SK-N-DZ (cell line): Measurements from ENCODE around the gene NBAS. TPM values are rescaled to one million over a fixed set of nuclear protein-coding genes. Genes with fewer than 3 reads are reported as not detected.

Source experiments
- DNase-seq: peaks from one replicate; pipeline ENCODE4 v3.0.0-alpha.2; 2015; ENCODE audit warnings: low spot score
- polyA plus RNA-seq, 2 experiments: library from polyadenylated mRNA; depleted of rRNA; stranded (reverse); fragments of >200 nt; gene quantifications; 2 replicates each; pipeline ENCODE4 v1.2.3, GENCODE V29; 2014

NBAS gene
- polyA plus RNA-seq (2014; cell fraction: cytosol; rRNA removed) = 171 and 202 TPM in 2 replicates
- polyA plus RNA-seq (2014; cell fraction: nucleus; rRNA removed) = 123 and 132 TPM in 2 replicates

DNA sequence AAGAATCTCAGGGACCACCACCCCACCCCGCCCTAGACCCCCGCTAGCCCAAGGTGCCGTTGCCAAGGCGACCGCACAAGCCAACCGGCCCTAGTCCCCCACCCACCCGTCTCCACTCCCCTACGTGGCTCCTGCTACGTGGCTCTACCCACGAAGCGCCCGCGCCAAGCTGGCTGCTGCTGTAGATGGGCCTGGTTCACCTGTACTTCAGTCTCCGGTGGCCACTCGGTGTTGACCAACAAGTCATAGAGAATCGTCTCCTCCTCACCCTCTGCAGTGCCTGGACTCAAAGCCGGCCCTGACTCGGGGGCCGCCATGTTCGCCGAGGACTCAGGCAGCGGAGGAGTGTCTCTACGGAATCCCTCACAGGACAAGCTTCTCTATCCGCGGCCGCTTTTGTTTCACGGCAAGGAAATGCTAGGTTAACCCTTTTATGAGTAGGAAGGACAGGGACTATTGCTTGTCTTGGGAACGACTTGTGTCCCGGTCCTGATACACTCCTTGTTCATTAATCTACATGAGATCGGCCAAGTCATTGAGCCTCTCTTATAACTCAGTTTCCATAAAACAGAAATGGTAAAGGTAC lies at the start of gene NBAS:
NBAS (minus strand) TSS at position 347 of the 586 bp plus-strand sequence; CDS start at position 317, 30 bp downstream.
- DNase-seq = no peak

DNA sequence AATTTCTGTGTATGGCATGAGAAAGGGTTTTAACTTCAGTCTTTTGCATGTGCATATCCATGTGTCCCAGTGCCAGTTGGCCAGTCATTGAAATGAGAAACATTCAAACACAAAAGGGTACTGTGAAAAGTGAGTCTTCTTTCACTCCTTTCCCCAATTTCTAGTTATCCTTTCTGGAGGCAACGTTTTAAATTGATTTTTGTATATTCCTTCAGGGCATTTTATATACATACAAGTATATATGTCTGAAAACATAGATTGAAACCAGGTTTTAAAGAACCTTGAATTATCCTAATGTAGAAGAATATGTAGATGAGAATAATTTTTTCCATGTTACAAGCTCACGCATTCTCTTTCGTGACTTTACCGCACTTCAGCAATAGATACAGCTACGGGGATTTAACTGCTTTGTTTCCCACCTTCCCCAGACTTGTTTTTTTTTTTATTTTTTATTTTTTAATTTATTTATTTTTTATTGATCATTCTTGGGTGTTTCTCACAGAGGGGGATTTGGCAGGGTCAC lies 49.4 kb upstream of the NBAS start:
- DNase-seq = peak; percentile 92

DNA sequence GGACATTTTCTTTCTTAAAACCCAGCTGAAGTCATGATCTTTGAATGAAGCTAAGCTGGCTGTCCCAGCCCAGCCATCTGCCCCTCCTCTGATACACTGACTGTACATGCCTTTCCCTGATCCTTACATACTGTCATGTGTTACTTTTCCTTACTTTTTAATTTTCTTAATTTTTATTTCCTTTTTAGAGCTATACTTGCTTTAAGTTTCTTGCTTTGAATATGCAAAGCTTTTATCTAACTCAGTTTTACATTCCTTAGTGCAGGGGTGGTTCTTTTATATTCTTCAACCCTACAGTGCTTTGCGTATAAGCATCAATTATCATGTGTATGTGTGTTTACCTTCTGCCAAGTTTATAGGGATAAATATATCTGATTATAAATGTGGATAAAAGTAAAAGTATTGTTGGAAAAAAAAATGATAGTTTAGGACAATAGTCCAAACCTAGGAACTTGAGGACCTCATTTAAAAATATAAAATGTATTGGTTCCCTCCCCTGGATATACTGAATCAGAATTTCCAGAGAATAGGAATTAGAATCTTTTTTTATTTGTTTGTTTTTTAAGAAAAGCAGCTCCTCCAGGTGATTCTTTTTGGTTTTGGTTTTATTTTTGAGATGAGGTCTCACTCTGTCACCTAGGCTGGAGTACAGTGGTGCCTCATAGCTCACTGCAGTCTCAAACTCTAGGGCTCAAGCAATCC lies 48.4 kb upstream of the NBAS start:
- DNase-seq = peak; percentile 90

DNA sequence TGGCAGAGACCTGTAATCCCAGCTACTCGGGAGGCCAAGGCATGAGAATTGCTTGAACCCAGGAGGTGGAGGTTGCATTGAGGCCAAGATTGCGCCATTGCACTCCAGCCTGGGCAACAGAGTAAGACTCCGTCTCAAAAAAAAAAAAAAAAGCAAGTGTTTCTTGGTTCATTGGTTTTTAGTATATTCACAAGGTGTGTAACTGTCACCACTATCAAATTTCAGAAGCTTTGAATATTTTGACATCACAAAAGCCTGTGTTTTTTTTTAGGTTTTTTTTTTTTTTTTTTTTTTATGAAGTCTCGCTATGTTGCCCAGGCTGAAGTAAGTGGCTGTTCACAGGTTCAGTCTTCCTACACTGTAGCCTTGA lies 47.2 kb upstream of the NBAS start:
- DNase-seq = peak; percentile 90

DNA sequence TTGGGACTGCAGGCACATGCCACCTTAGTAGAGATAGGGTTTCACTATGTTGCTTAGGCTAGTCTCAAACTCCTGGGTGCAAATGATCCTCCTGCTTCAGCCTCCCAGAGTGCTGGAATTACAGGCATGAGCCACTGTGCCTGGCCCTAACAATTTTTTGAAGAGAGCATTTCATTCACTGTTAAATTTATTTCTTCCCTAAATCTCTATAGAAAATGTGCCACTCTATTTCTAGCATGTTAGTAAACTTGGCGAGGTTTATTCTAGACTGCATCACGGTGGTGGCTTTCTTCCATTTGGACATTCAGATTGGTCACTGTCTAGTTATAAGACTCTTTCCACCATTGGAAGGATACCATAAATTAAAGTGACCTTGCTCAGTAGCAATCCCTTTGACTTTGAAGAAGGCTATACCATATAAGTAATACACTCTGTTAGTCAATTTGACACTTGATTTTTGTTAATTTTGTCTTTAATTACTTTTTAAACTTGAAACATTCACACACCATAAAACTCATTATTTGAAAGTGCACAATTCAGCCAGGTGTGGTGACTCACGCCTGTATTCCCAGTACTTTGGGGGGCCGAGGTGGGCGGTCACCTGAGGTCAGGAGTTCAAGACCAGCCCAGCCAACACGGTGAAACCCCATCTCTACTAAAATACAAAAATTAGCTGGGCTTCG lies 46.7 kb upstream of the NBAS start:
- peak; percentile 92 for DNase-seq

DNA sequence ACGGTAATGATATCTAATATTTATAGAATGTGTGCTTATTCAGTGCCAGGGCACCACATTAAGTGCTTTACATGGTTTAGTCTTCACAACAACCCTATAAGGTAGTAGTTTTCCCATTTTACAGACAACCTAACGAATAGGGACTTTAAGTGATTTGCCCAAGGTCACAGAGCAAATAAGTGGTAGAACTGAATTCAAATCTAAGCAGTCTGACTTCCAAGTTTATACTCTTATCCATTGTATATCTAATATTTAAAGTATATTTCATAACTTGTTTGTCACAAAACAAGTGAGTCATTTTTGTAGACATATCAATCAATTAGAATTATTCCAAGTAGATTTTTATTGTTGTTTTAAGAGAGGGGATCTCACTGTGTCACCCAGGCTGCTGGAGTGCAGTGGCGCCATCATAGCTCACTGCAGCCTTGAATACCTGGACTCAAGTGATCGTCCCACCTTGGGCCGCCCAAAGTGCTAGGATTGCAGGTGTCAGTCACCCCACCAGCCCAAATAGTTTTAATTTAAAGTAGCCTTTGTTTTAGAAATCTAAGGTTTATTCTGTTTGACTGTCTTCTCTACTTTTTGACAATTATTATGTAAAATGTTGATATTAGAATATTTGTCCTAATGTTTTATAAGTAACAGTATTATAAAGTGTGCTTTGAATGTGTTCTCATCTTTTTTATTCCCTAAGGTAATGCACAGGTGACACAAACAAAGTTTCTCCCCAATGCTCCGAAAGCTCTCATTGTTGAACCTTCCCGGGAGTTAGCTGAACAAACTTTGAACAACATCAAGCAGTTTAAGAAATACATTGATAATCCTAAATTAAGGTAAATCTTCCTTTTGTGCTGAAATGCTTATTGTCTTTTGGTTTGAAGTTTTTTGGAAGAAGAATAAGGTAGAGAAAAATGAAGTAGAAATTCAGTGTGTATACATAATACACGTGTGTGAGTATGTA lies 45.6 kb upstream of the NBAS start:
- peak; percentile 92 for DNase-seq

DNA sequence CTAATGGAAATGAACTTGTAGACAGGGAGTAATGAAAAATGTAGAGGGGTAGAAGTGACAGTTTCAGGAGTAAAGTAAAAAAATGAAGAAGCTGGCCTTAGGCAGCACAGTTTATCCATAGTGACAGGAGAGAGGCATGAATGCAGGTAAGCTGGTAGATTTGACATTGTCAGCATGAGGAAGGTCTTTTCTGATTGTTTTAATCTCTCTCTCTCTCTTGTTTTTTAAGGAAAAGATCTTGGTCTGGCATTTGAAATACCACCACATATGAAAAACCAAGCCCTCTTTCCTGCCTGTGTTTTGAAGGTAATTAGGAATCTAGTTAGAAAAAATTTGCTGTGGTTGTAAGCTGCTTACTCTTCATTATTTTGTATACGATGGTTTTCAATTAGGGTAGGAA lies 44.6 kb upstream of the NBAS start:
- peak; percentile 92 for DNase-seq

DNA sequence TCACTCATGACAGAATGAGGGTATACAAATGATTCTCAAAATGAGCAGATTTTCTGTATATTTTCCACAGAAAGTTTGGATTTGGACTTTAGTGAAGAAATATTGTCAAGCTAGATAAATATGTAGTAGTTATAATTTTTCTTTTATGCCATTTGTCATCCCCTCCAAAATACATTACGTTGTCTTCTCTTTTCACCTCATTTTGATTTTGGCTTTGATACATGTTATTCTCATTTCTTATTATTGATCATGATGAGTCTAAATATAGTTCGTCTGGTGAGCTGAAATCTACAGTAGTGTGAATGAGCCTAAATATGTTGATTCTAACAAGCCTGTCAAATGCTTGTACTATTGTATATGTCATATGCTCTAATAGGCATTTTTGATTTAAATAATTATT lies 42.8 kb upstream of the NBAS start:
- DNase-seq = peak; percentile 91

DNA sequence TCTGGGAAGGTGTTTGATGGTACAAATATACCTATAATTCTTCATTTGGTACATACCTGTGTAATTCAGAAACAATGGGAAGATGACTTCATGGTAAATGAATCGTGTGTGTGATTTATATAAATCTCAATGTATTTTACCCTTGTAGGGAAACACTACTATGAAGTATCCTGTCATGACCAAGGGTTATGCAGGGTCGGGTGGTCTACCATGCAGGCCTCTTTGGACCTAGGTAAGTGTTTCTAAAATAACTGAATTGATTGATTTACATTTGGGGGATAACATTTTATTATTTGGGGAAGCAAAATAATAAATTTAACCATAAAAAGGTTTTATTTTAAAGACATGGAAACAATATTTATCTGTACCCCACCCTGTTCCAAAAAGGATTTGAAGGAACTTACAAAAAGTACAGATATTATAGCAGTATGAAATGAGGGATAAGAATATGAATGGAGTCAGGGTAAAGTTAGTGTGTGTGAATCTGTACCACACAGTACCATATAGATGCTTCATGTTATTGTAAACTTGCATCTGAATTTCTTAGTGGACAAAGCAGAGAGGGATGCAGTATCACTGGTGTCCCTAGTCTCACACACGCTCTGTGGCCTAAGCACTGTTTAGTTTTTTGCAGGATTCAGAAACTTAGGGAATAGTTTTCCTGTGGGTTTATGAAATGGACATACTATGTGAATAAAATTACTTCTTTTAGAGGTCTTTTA lies 42.1 kb upstream of the NBAS start:
- peak; percentile 92 for DNase-seq

DNA sequence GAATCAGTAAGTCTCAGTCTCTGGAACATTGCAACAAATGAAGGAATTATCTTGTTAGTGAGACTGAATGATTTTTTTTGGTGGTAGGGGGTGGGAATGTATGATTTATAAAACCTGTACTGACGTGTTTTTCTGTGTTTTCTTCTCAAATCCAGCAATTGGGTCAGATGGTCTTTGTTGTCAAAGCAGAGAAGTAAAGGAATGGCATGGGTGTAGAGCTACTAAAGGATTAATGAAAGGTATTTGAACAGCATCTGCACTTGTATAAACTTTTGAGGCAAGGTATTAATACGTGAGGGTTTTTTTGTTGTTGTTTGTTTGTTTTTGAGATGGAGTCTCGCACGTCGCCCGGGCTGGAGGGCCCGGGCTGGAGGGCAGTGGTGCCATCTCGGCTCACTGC lies 41.3 kb upstream of the NBAS start:
- DNase-seq = peak; percentile 93

DNA sequence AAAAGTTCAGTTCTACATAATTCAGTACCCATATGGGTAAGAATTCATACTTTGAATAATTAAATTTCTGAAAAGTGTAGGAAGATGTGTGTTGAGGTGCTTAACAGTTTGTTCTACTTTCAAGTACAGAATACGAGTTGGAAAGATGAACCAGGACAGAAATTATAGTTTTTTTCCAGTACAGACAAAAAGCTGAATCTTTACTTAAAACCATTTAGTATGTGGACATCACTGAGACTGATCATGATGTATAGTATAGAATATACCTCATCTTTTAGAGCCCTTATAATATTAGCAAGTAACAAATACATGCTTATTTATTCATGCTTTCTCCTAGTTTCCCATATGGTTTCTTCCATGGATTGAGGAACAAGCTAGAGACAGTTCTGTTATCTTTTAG lies 40.5 kb upstream of the NBAS start:
- peak; percentile 92 for DNase-seq

DNA sequence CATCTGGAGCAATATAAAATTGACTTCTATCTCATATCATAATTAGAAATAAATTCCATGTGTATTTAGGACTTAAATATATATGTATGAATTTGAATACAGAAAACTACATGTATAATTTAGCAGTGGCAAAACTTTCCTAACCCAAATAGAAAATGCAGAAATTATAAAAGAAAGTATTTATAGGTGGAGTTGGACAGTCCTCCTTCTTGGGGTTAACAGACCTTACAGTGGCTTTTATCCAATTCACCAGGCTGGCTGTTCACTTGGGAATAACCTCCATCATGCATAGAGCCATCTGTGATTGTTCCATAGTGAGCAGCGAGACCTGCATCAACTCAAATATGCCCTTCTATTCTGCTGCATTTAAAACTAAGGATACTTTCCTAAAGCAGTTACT lies 38.9 kb upstream of the NBAS start:
- DNase-seq = peak; percentile 93

DNA sequence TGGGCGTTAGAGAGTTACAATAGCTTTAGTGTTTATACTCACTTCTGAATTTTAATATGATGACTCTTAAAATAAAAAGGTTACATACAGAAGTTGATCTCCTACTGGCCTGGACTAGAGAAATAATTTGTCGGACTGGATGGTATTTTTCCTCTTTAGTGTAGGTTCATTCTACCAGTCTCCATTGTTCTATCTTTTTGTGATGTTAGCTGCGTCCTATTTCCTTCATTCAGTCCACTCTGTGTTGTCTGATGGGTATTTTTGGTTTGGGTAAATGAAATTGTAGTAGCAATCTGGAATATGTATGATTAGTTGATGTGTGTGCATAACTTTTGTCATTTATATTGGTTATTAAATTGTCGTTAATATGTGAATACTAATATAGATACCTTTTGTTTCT lies 35.8 kb upstream of the NBAS start:
- peak; percentile 93 for DNase-seq

DNA sequence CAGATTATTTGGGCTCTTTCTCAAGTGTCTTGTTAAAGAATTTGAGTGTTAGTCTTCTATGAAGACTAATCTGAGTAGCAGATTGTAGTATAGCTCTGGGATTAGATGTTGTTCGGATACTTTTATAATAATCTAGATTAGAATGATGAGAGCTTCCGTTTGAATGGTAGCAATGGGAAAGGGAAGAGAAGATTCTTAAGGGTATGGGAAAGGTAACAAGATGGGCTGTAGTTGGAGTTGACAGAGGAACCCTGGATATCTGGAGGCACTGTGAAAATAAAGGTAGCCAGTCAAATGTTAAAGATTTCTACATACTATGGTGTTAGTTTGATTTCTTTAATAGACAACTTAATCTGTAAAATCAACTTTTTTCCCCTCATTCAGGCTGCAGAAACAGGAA lies 35.2 kb upstream of the NBAS start:
- peak; percentile 93 for DNase-seq

DNA sequence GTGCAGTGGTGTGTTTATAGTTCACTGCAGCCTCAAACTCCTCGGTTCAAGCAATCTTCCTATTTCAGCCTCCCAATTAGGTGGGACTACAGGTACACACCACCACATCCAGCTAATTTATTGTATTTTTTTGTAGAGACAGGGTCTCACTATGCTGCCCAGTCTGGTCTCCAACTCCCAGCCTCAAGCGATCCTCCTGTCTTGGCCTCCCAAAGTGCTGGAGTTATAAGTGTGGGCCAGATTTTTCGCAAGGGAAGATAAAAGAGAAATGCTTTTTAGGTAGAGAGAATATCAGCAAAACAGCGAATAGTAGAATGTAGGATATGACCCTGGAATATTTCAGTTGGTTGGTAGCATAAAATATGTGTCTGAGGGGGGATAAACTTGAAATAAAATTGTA lies 34.8 kb upstream of the NBAS start:
- peak; percentile 93 for DNase-seq

DNA sequence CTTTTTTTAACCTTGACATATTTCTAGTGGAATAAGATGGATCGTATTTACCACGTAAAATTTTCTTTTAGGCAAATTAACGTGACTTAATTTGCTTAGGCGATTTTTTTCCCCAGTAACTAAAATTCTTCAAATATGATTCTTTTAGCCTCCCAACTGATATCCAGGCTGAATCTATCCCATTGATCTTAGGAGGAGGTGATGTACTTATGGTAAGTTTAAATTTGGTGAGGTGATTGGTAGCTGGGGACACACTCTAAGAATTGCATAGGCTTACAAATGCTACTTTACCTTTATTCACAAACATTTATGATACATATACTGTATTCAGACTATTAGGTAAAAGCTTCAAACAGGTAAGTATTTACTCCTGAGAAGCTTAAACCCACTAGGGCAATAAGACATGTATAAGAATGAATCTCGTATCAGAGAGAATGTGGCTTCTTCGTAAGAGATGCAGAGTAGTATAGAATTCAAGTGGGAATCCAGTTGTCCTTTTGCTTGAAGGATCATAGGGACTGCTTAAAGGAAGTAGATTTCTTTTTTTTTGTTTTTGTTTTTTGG lies 34.3 kb upstream of the NBAS start:
- peak; percentile 93 for DNase-seq

DNA sequence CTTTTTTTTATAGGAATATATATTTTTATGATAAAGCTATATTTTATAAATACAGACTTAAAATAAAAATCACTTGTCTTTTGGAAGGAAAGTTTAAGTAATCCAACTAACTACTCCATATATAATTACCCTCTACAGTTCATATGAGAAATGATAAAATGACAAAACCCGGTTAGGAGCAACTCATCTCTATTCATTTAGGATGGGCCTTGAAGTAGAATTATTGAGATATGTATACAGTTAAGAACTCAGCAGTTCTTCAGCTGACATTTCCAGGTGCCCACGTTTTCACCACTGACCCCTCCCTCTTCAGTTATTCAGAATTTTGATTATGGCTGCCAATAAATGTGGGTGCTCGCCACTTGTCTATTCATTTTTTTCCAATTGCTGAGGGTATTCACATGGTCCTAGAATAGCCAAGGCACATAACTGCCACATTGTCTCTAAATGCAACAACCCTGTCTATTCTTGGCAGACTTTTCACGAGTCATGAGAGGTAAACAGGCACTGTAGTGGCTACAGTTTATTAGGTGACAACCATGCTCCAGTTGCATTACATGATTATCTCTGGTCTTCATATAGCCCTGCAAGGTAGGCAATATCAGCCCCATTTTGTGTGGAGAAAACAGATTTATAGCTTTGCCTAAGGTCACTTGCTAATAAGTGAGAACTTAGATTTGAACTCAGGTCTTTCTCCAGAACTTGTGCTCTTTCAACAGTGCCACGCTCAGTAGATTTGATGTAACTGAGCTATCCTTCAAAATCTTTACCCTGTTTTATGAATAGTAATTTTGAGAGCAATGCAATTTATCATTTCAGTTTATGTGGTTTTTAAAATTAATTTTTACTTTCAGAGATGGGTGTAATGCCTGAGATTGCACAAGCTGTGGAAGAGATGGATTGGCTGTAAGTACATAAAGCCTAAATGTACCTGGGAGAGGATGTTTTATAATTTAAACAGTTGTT lies 33.4 kb upstream of the NBAS start:
- peak; percentile 93 for DNase-seq

DNA sequence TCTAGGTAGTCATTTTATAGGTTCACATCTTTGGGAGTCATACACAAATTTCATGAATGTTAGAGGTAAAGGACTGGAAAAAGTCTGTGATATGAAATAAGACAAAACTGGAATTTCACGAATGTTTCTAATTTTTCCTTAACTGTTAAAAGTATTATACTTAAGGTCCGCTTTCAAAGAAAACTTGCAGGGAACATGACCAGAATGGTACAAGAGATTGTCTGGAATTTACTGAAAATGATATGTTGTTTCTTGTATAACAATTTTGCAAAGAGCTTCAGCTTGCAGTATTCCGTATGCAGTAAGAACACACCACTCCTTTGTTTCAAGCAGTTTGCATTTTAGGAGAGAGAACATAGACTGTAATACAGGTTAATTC lies 32.2 kb upstream of the NBAS start:
- DNase-seq = peak; percentile 93
